GM19025 (cell line): ENCODE results near the gene TSC22D1.
"Not testable (repeated sequence)": the region's sequence is repeated elsewhere in the genome, so short reads cannot be mapped to it uniquely, and the experiment has no call there.

Experiments
- ATAC-seq: cut with Tn5 transposase; IDR thresholded peaks from one replicate; pipeline ENCODE4 v1.9.1; 2021; ENCODE audit warnings: mild to moderate bottlenecking, low read depth, moderate library complexity; ENCODE audit not compliant: unreplicated experiment

Gene TSC22D1

DNA sequence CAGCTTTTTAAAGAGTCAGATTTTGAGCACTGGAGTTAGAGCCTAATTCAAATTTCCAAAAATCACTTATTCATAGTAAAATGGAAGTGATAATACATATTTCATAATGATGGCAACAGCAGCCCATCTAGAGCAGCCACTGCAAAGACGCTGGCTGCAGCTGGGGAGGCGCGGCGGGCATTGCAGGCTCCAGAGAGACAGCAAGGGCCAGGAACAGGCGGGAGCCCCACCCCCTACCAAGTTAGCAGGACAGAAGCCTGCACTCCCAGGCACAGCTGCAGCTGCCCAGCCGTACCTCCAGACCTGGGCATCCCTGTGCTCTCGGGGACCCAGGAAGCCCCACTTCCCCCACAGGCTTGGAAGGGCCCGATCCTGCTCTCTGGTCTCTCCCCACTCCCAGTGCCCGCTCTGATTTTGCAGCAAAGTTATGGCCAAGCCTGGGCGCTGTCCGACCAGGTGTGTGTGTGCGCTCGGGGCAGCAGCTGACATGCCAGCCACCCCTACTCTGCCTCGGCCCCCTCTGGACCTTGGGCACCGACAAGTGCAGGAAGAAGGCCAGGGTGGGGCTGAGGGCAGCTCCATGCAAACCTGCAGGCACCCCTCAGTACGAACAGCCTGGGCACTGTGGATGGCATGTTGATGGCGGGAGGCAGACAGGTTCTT lies 117.7 kb downstream of the TSC22D1 start:
- no peak for ATAC-seq

DNA sequence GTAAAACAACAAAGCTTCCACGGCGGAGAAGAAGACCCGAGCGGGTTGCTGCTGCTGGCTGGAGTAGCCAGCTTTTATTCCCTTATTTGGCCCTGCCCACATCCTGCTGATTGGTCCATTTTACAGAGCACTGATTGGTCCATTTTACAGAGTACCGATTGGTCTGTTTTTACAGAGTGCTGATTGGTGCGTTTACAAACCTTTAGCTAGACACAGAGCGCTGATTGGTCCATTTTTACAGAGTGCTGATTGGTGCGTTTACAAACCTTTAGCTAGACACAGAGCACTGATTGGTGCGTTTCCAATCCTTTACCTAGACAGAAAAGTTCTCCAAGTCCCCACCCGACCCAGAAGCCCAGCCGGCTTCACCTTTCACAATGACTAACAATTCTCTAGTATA lies 119.9 kb downstream of the TSC22D1 start:
- ATAC-seq, result not testable (repeated sequence)

DNA sequence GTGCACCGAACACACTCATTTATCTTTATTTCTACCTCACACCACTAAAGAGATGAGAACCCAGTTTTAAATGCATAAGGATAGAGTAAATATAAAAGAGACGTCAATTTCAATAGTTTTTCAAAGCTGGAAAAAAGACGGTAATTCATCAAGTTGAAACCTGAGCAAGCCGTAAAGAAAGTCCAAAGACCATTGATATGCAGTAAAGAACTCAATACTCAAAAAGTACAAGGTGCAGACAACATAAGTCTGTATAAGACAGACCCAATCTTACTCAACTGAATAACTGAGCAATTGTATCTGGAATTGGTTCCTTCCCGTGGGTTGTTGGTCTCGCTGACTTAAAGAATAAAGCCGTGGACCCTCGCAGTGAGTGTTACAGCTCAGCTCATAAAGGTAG lies 120.4 kb downstream of the TSC22D1 start:
- ATAC-seq, result no peak

DNA sequence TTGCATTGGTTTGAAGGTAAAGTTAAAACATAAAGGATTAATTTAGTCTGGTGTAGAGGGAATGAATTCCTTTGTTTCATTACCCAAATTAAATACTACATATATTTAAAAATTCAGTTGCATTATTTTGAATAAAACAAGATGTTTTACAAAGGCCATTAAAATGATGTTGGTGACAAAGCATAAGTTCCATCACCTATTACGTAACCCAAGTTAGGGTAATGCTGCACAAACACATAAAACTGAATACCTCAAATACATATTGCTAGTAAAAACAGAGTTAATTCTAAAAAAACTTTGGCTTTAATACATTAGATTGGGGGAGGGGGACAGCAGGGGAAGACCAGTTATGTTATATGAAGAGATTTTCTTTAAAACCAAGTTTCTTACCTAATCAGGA lies 122.2 kb downstream of the TSC22D1 start:
- ATAC-seq, result no peak

DNA sequence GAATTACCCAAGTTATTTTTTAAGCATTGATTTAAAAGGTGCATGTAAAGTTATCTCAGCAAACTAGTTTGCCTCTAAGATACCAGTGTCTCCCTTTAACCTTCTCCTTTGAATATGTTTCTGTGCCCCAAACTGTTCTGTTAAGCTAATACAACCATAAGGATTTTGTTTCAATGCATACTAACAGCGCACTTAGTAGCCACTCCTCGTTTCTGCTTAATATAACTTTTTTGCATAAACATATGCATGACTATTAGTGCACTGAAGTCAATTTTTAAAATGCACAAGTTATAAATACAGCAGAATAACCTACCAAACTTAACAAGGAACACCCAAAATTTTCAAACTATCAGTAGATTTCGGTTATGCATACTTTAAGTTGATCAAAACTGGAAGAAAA lies 123.1 kb downstream of the TSC22D1 start:
- ATAC-seq, result no peak

DNA sequence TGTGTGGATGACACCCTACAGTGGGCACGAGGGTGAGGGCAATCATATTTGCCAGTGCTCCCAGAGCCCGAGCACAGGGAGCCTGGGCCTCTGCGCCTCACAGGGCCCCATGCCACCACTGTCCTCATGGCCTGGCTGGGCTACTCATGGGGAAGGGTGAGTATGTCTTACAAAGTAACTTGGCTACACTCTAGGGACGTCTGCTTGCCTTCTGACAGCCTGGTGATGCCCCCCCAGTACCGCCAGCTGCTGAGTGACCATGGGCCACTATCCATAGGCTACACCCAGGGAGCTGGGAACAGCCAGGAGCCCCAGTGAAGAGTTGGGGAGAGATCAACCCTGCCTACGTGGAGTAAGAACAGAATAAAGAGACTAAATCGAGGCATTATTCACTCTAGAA lies 123.7 kb downstream of the TSC22D1 start:
- ATAC-seq, result no peak

DNA sequence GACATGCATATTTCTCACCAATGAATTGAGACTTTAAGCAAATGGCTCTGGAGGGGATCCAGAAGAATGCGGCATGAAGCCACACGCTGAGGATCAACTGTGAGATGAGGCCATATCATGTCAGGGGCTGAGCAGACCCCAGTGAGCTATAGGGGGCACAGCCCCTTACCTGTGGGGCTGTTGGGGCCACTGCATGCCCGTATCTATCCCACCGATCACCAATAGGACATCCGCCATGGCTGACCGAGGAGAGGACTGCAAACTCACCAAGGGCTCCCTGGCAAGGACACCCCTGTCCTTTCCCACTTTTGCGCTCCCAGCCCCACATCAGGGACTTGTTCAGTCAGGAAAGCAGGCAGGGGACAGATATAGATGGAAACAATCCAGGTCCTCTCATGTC lies 124.5 kb downstream of the TSC22D1 start:
- no peak for ATAC-seq

DNA sequence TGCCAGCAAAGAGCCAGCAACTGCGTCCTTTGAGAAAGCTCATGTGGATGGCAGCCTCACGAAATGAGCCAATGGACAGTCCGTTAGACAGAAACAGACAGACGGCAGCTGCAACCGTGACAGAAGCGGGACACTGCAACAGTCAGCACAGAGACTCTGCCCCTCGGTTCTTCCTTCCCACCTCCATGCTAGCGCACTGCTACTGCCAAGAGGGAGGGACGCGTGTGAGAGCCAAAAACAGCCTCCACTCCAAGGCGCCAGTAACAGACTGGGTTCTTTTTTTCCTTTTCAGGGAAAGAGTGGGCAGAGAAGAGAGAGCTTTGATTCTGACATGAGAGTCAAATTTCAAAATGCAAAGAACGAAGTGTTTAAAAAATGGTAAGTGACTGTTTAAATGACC lies 125.0 kb downstream of the TSC22D1 start:
- ATAC-seq, result no peak

DNA sequence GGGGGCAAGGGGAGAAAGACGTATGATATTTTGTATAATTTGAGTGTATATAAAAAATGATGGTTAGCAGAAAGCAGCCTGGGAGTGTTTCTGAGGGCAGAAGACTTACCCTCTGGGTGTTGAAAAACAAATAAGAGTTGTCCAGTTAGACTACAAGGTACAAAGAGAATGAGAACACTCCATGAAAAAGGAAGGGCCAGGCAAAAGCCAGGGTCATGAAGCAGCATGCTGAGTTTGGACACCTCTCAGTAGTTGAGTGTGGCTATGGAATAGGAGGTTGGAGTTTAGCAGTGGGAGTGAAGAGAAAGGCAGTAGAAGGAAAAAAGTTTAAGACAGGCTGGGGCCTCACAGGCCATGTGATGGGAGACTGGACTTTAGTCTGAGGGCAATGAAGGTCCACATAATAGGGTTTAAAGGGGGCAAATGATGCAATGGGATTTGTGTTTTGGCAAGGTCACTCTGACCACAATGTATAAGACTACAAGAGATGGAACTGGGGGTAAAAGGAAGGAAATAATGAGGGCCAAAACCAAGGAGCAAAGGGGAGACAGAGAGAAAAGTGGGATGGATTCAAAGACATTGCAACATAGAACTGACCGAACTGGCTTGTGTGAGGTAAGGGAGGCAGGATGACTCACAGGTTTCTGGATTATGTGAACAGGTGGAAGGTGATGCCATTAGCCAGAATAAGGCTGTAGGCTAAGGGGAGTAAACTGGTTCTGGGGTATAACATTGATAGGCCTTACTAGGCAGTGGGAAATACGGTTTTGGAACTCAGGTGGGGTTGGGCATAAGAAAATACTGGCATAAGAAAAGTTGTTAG lies 125.9 kb downstream of the TSC22D1 start:
- ATAC-seq, result no peak

DNA sequence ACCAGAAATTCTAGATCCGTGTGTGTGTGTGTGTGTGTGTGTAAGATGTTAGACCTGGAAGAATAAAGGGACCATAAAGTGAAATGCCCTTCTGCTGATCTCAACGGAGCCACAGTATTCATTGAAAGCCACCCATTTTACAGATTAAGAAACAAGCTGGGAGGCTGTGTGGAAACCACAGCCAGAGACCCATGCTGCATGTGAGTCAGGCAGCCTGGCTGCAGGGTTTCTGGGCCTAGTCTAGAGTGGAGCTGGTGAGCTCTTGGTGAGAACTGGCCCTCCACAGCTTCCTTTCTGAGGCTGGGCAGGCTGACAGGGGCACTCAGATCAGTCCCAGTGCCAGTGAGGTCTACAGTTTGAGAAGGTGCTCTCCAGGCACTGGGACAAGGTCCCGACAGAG lies 127.3 kb downstream of the TSC22D1 start:
- no peak for ATAC-seq

DNA sequence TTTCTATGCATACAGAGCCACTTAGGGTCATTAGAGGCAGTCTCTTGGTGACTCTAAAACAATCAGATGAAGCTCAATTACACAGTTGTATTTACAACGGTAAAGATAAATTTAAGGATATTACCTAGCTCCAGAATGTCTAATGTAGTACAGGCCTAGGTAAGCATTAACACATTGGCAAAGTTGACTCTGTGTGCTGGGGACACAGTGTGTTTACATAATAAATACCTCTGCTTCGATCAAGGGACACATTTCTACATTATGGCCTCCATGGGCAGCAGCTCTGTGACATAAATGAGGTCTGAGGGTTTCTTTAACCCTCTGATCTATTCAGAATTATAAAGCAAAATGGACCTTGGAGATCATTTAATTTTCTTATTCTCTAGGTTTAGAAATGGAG lies 127.8 kb downstream of the TSC22D1 start:
- ATAC-seq, result no peak

DNA sequence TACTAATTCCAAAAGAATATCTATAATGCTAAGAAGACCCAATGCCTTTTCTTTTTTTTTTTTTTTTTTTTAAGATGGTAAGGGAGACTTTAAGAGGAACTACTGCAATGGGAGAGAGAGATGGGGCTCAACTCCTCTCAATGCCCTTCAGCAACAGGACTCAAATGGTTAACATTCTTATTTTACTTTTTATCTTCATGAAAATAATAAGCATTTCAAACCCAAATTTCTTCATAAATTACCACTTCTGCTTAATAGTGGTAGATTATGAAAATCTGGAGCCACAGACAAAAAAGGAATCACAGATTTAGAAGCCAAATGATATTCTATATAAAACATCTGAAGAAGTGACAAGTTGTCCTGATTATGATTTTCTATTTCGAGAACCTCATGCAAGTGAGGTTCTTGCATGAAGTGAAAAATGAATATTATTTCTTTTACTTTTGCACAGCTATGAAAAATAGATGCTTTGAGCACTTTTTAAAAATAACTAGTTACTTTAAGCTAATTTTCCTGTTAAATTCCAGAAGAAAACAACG lies 128.3 kb downstream of the TSC22D1 start:
- ATAC-seq, result no peak

DNA sequence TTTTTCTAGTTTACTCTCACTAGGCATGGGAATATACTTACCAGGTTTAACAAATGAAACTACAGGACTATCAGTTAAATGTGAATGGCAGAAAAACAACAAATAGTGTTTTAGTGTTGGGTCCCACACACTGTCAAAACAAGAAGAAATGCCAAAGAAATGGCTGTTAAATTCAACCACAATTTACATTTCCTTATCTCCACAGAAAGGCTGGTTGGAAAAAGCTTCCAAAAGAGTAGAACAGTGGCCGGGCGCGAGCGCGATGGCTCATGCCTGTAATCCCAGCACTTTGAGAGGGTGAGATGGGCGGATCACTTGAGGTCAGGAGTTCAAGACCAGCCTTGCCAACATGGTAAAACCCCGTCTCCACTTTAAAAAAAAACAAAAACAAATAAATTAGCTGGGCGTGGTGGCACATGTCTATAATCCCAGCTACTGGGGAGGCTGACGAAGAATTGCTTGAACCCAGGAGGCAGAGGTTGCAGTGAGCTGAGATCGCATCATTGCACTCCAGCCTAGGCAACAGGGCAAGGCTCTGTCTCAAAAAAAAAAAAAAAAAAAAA lies 136.0 kb downstream of the TSC22D1 start:
- ATAC-seq, result no peak

DNA sequence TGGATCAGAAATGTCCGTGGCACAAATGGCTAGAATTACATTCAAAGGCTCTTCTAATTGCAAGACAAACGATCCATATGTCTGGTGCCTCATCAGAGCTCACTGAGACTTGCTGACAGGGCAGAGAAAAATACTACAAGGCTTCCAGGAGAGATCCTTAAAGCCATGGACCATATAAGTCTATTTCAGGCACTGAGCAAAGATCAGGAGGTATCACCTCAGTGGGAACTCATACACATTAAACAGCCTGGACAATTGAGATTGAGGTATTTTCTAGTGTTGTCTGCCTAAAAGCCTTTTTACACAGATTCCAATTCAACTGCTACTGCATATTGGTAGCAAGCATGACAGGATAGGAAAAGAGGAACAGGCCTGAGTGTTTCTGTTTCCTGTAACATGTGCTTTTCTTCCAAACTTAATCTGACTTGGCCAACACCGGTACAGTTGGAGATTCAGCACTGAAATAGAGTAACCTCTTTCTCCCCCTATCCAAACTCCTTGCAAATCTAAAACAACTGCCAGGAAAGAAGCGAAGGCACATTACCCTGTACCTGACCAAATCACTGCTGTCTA lies 136.6 kb downstream of the TSC22D1 start:
- ATAC-seq, result no peak

DNA sequence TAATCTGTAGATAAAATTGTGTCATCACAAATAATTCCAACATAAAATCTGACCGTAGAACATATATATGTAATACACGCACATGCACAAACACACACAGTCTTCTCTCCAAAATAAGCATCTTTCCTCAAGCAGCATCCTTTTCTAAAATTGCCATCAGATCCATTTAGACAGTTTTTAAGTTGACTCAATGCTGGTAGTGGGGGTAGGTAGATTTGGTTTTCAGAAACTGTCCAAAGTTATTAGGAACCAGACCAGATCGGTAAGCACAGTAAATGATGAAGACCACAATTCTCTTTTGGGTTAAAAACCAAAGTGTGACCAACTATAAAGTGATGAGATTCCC lies 137.9 kb downstream of the TSC22D1 start:
- ATAC-seq, result no peak

DNA sequence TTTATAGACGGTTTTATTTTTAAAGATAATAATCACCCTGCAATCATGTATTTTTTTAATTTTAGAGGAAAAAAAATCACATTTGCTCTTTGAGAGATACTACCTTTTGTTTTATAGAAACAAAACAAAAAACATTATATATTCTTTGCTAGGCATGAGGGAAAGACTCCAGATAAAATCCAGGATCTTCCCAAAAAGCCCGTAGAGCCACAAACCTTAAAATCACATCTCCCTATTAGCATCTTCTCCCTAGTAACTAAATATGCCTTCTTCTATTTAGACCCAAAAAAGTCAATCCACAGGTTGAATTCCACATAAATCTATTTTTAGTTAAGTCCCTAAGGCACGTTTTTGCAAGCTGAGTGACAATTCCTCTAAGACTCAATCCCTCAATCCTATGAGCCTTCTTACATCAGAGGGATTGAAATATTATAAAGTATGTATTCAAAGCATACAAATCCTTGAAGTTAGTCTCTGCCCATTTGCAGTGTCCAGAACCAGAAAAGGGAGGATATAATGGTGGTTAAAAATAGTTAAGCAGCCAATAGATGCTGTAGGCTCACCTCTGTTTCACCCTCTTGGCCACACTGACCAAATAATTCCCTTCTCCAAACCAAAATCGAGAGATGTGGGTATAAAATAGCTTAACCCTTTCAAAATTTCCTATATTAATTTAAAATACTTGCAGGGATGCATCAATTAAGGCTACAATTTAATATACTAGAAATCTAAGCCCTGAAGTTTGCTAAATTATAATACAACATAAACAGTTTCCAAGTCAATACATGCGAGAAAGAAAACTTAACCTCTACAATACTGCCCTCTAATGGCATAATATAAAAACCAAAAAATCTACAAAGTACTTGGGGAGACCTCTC lies 138.5 kb downstream of the TSC22D1 start:
- ATAC-seq, result no peak

DNA sequence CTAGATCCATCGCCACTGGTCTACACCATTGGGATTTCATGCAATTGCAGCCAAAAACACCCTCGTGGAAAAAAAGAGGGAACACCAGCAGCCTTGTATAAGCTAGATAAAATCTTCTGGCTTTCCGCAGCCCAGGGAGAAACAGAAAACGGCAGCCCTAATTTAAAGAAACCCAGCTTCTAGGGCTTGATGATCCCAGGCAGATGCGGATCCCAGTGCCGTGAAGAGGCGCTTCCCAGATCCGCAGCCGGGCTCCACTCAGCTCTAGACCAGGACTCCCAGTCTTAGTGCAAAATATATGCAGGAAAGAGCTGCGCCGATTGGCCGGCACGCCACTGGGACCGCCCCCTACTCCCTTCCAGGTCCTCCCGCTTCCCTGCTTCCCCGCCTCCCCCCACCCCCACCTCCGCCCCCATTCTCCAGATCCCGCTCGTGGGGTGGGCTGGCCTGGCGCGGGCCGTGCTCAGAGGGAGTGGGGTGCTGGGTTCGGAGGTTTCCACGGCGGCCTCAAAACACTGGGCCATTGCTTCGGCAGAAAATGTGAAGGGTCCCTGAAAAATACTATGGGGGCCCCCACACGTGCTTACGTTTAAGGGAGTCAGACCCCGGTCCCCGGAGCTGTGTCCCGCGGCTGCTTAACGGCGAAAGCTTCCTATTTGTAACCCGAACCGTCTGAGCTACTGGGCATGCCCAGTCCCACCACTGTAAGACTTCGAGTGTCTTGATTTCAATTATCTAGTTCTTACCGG lies 139.4 kb downstream of the TSC22D1 start:
- ATAC-seq, result no peak

DNA sequence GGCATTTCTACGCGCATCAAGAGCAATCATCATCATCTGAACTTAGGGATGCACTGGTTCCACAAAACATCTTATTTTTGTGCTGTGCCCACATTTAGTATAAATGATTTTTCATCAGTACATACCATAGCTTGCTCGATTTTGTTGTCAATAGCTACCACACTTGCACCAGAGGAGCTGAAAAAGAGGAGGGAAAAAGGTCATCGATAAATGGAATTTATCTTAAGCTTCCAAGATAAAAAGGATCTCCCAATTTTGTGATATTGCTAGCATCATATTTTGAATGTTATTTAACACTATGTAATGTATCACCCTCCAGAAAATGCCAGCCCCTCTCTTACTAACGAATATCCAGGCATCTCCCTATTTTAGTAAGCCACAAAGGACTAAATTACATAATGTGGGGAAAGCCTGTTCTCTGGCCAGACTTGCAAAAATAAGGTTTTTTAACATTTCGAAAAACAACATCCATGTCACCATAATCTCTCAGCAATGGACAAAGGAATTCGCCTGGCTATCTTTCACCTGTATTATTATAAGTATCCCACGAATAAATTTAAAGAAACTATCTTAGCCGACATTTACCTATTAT lies 140.1 kb downstream of the TSC22D1 start:
- no peak for ATAC-seq

DNA sequence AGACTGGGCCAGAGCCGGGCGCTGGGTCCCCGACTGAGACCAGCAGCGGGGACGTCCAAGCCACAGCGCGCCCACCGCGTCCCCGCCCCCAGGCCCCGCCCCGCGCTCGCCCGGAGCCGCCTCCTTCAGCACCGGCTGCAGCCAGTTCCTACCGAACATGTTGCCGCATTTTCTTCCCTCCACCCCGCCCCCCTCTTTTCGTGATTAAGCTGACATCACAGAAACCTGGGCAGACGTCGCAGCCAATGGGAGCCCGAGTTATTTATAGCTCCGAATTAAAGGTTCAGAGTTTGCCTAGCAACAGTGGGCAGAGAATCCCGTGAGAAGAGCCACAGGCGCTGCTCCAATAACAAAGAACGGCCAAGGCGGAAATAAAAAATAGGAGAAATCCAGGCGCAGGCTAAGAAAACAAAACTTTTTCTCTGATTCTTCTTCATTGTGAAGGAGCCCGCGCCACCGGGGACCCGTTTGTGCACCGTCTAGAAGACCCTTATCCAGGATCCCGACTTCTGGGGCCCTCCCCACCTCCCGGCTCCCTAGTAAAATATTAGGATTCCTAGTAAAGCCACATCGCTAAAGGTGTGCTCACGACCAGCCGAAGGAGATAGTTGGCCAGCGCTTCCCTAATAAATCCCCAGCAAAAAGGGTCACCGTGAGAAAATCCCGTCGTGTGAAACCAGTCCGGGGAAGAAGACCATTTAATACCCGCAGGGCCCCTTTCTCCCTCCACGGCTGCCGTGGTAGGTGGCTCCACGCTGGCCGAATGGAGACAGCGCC lies 140.8 kb downstream of the TSC22D1 start:
- ATAC-seq, result peak; percentile 57
